ENCODE results near the gene UQCR11. TPM values are rescaled to one million over a fixed set of nuclear protein-coding genes. Genes with fewer than 3 reads are reported as not detected.
"Not testable (repeated sequence)": the region's sequence is repeated elsewhere in the genome, so short reads cannot be mapped to it uniquely, and the experiment has no call there.

Gene UQCR11
- total RNA-seq, 1 experiment from 2014 or later: 192 TPM

GRCh38 chr19:1645299-1645698, 40.0 kb upstream of the UQCR11 start:
- no peak for DNase-seq
- Histone ChIP-seq H3K27me3 (no peaks in the 10 kb centered on the region), H3K9me3 (no peaks in the 10 kb centered on the region), H3K4me3 (no peak overlapping the region), H3K36me3 (peaks cover 10% of the 10 kb centered on the region; the same call in 1 of the 2 replicates)

GRCh38 chr19:1644070-1644469, 38.8 kb upstream of the UQCR11 start:
- no peak for DNase-seq
- no peak overlapping the region for H3K4me3 ChIP-seq
- H3K9me3 ChIP-seq: no peaks in the 10 kb centered on the region
- no peaks in the 10 kb centered on the region for H3K27me3 ChIP-seq
- H3K36me3 ChIP-seq: peaks cover 6% of the 10 kb centered on the region

GRCh38 chr19:1640893-1641448, 35.7 kb upstream of the UQCR11 start:
- DNase-seq, H3K27me3 ChIP-seq, H3K4me3 ChIP-seq, H3K9me3 ChIP-seq: not testable (repeated sequence)
- H3K36me3 ChIP-seq: peaks cover 29% of the 10 kb centered on the region

- Histone ChIP-seq H3K27me3 (no peaks in the 10 kb centered on the region), H3K4me3 (no peak overlapping the region), H3K9me3 (no peaks in the 10 kb centered on the region; the same call in 1 of the 2 replicates), H3K36me3 (peaks cover 45% of the 10 kb centered on the region)
- DNase-seq: no peak
Measured at GRCh38 chr19:1636325-1637236, 31.3 kb upstream of the UQCR11 start.

- no peaks in the 10 kb centered on the region; the same call in 1 of the 2 replicates for H3K9me3 ChIP-seq
- DNase-seq: no peak
- H3K36me3 ChIP-seq: peaks cover 45% of the 10 kb centered on the region
- H3K4me3 ChIP-seq: no peak overlapping the region
- no peaks in the 10 kb centered on the region for H3K27me3 ChIP-seq
Measured at GRCh38 chr19:1634938-1635243, 29.6 kb upstream of the UQCR11 start.

- peaks cover 45% of the 10 kb centered on the region for H3K36me3 ChIP-seq
- H3K4me3 ChIP-seq: no peak overlapping the region
- no peak for DNase-seq
- no peaks in the 10 kb centered on the region for H3K27me3 ChIP-seq
- no peaks in the 10 kb centered on the region; the same call in 1 of the 2 replicates for H3K9me3 ChIP-seq
Measured at GRCh38 chr19:1634242-1634937, 29.1 kb upstream of the UQCR11 start.

GRCh38 chr19:1633269-1633826, 28.1 kb upstream of the UQCR11 start:
- H3K36me3 ChIP-seq: peaks cover 35% of the 10 kb centered on the region
- H3K27me3 ChIP-seq: no peaks in the 10 kb centered on the region
- H3K9me3 ChIP-seq: no peaks in the 10 kb centered on the region; the same call in 1 of the 2 replicates
- no peak overlapping the region for H3K4me3 ChIP-seq
- DNase-seq: no peak

- no peaks in the 10 kb centered on the region for H3K27me3 ChIP-seq
- H3K4me3 ChIP-seq: no peak overlapping the region
- H3K9me3 ChIP-seq: no peaks in the 10 kb centered on the region; the same call in 1 of the 2 replicates
- H3K36me3 ChIP-seq: peaks cover 28% of the 10 kb centered on the region
- DNase-seq: no peak
Measured at GRCh38 chr19:1632462-1633268, 27.4 kb upstream of the UQCR11 start.

- H3K36me3 ChIP-seq: peaks cover 23% of the 10 kb centered on the region
- H3K9me3 ChIP-seq: no peaks in the 10 kb centered on the region; the same call in 1 of the 2 replicates
- H3K4me3 ChIP-seq: no peak overlapping the region
- no peaks in the 10 kb centered on the region for H3K27me3 ChIP-seq
- no peak for DNase-seq
Measured at GRCh38 chr19:1631557-1632100, 26.4 kb upstream of the UQCR11 start.

GRCh38 chr19:1630811-1631210, 25.5 kb upstream of the UQCR11 start:
- DNase-seq: no peak
- no peak overlapping the region for H3K4me3 ChIP-seq
- H3K9me3 ChIP-seq: no peaks in the 10 kb centered on the region; the same call in 1 of the 2 replicates
- no peaks in the 10 kb centered on the region for H3K27me3 ChIP-seq
- peaks cover 15% of the 10 kb centered on the region for H3K36me3 ChIP-seq

GRCh38 chr19:1630012-1630411, 24.8 kb upstream of the UQCR11 start:
- no peaks in the 10 kb centered on the region; the same call in 1 of the 2 replicates for H3K9me3 ChIP-seq
- peaks cover 8% of the 10 kb centered on the region for H3K36me3 ChIP-seq
- no peak for DNase-seq
- no peak overlapping the region for H3K4me3 ChIP-seq
- H3K27me3 ChIP-seq: no peaks in the 10 kb centered on the region

GRCh38 chr19:1629256-1629808, 24.1 kb upstream of the UQCR11 start:
- H3K27me3 ChIP-seq: no peaks in the 10 kb centered on the region
- no peak for DNase-seq
- peaks cover 1% of the 10 kb centered on the region; the same call in 1 of the 2 replicates for H3K36me3 ChIP-seq
- H3K9me3 ChIP-seq: no peaks in the 10 kb centered on the region
- no peak overlapping the region for H3K4me3 ChIP-seq

GRCh38 chr19:1627194-1627593, 21.9 kb upstream of the UQCR11 start:
- no peak for DNase-seq
- no peak overlapping the region for H3K4me3 ChIP-seq
- H3K36me3 ChIP-seq: no peaks in the 10 kb centered on the region; the same call in 1 of the 2 replicates
- no peaks in the 10 kb centered on the region for H3K27me3 ChIP-seq
- H3K9me3 ChIP-seq: no peaks in the 10 kb centered on the region

GRCh38 chr19:1626417-1627010, 21.3 kb upstream of the UQCR11 start:
- Histone ChIP-seq H3K36me3 (no peaks in the 10 kb centered on the region; the same call in 1 of the 2 replicates), H3K27me3 (no peaks in the 10 kb centered on the region), H3K9me3 (no peaks in the 10 kb centered on the region), H3K4me3 (no peak overlapping the region)
- DNase-seq: no peak

- Histone ChIP-seq H3K4me3 (no peak overlapping the region), H3K27me3 (no peaks in the 10 kb centered on the region), H3K36me3 (no peaks in the 10 kb centered on the region; the same call in 1 of the 2 replicates), H3K9me3 (no peaks in the 10 kb centered on the region)
- no peak for DNase-seq
Measured at GRCh38 chr19:1624458-1624857, 19.2 kb upstream of the UQCR11 start.

Measured in MG63 (cell line).